Measurements from ENCODE around the gene WSB1.
A peak's percentile ranks its signal among the peaks of the same experiment; 100 is the strongest.
"Not testable (repeated sequence)": the region's sequence is repeated elsewhere in the genome, so short reads cannot be mapped to it uniquely, and the experiment has no call there.

Gene WSB1, protein sequence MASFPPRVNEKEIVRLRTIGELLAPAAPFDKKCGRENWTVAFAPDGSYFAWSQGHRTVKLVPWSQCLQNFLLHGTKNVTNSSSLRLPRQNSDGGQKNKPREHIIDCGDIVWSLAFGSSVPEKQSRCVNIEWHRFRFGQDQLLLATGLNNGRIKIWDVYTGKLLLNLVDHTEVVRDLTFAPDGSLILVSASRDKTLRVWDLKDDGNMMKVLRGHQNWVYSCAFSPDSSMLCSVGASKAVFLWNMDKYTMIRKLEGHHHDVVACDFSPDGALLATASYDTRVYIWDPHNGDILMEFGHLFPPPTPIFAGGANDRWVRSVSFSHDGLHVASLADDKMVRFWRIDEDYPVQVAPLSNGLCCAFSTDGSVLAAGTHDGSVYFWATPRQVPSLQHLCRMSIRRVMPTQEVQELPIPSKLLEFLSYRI

DNA sequence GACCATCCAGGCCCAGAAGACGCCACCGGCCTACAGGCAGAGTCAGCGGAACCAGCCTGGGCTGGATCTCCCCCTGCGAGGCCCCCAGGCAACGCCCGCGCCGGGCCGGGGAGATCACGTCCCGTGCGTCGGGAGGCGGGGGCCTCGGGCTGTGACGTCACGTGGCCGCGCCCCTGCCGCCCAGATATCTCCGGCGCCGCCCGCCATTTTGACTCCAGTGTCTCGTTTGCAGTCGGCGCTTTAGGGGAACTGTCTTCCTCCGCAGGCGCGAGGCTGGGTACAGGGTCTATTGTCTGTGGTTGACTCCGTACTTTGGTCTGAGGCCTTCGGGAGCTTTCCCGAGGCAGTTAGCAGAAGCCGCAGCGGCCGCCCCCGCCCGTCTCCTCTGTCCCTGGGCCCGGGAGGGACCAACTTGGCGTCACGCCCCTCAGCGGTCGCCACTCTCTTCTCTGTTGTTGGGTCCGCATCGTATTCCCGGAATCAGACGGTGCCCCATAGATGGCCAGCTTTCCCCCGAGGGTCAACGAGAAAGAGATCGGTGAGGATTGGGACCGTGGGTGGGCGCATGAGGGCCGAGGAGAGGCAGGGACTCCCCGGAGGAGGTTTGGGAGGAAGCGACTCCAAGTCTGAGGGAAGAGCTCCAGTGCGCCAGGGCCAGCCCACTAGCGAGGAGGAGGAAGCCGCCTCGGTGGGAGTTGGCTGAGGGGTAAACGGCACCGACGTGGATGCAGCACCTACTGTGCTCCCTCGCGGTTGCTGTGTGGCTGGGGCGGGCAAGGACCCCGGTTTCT lies at the start of gene WSB1:
TSS of gene WSB1 (plus strand) at position 217 of the 791 bp plus-strand sequence. CDS start at position 499, 282 bp downstream.
- DNase-seq, result peak; percentile 90

DNA sequence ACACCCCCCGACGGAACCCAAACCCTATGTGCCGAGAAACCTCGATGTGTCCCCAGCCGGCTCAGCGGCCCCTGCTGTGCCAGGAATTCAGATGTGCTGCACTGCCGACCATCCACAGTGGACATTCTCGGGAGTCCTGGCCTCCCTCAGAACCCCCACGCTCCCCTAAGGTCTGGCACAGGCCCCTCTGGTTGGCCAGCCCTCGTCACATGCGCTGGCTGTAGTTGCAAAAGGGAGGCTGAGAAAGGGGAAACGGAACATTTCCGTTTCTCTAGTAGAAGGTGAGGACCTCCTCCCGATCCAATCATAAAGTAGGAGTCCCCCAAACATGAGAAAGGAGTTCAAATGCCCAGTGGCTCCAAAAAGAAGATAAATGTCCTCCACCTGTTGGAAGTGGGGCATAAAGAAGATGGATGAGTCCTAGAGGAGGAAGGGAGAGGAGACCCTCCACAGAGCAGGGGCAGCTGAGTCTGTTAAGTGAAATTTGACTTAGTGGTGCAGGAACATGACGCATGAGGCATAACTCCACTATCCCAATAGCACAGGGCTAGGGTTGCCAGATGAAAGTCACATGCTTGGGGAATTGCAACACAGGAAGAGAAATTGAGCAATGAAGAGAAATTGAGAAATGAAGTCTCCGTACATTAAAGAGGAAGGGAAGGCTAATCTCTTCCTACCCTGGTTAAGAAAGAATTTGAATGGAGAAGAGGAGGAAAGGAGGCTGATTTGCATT lies 49.3 kb upstream of the WSB1 start:
- DNase-seq, result peak; percentile 49

DNA sequence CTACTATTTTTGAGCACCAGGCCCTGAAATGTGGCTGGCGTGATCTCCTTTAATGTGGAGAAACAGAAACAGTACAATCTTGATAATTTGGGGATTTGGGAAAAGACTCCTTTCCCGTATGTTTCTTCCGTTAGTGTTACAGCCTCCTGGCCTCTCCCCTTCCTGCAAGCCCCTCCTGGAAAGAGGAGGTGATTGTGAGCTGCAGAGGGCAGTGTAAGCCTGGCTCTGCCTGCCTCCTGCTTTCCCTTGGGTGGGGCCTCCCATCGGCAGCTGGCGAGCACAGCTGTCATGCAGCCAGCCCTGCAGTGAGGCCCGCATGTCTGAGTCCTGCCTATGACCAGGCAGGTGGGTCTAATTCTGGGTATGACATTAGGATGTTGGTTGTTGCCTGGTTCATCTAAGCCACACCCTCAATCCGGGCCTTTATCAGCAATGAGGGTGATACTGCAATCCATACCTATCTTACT lies 48.7 kb upstream of the WSB1 start:
- peak; percentile 82 for DNase-seq

- DNase-seq, result no peak
Observed at GRCh38 chr17:27246537-27246936, 47.4 kb upstream of the WSB1 start.

GRCh38 chr17:27247071-27247957 lies 46.6 kb upstream of the WSB1 start:
- DNase-seq, result peak; percentile 22

DNA sequence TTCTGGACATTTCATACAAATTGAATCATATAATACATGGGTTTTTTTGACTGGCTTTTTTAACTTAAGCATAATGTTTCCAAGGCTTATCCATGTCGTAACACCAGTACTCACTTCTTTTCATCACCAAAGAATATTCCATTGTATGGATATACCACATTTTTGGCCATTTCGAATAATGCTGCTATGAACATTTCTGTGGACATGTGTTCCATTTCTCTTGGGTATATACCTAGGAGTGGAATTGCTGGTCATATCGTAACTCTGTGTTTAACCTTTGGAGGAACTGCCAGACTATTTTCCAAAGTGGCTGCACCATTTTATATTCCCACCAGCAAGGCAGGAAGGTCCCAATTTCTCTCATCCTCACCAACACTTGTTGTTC lies 46.0 kb upstream of the WSB1 start:
- no peak for DNase-seq

DNA sequence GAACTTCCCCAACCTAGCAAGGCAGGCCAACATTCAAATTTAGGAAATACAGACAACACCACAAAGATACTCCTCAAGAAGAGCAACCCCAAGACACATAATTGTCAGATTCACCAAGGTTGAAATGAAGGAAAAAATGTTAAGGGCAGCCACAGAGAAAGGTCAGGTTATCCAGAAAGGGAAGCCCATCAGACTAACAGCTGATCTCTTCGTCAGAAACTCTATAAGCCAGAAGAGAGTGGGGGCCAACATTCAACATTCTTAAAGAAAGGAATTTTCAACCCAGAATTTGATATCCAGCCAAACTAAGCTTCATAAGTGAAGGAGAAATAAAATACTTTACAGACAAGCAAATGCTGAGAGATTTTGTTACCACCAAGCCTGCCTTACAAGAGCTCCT lies 43.1 kb upstream of the WSB1 start:
- not testable (repeated sequence) for DNase-seq

- DNase-seq, result not testable (repeated sequence)
Observed at GRCh38 chr17:27254802-27255201, 39.1 kb upstream of the WSB1 start.

GRCh38 chr17:27256225-27257030 lies 37.5 kb upstream of the WSB1 start:
- no peak for DNase-seq

GRCh38 chr17:27257031-27257357 lies 36.9 kb upstream of the WSB1 start:
- no peak for DNase-seq

DNA sequence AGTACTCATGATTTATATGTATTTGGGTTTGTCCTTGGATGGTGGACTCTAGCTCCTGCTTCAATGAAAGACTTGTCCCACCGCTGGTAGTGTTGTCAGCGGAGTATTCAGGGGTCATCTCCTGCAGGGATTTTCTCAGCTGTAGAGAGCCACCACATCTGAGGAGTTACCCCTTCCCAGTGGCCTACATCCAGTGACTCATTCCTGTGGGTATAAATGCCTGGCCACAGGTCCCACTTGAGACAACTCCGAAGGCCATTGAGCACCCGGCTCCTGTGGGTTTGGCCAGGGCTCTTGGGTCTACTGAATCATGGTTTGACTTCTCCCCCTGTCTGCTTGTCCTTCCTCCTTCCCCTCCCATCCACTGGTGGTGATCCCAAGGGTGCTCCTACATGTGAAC lies 34.6 kb upstream of the WSB1 start:
- DNase-seq, result no peak

GRCh38 chr17:27263386-27263785 lies 30.5 kb upstream of the WSB1 start:
- no peak for DNase-seq

- DNase-seq, result no peak
Observed at GRCh38 chr17:27264068-27264812, 29.7 kb upstream of the WSB1 start.

GRCh38 chr17:27265333-27265732 lies 28.6 kb upstream of the WSB1 start:
- DNase-seq, result no peak

DNA sequence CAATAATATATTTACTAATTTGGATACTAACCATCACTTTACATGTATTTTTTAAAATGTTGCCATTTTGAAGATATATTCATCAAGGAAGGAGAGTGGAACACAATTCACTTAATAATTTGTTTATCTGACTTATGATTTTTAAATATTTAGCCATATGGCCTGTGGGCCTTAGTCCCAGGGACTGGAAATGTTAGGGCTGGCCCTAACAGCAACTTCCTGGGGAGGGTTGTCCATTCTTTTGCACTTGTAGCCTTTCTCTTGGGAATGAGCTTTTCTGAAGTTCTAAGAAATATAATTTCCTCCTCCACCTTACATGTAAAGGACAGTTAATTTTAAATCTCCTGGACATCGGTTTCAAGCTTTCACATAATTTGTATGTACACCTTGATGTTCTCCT lies 27.7 kb upstream of the WSB1 start:
- no peak for DNase-seq

- DNase-seq, result no peak
Observed at GRCh38 chr17:27268394-27269085, 25.4 kb upstream of the WSB1 start.

DNA sequence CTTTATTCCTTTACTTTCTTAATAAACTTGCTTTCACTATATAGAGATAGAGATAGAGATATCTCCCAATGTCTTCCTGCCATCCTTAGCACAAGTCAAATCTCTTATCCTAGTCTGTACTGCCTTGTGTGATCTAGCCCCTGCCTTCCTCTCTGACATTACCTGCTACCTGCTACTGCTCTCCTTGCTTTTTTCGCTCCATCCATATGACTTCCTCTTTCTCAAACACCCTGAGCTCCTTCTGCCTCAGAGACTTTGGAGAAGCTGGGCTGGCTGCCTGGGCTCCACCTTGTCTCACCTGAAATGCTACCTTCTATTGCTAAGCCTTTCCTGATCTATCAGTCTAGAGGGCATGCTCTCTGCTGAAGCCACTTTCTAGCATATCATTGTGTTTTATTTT lies 24.7 kb upstream of the WSB1 start:
- no peak for DNase-seq

DNA sequence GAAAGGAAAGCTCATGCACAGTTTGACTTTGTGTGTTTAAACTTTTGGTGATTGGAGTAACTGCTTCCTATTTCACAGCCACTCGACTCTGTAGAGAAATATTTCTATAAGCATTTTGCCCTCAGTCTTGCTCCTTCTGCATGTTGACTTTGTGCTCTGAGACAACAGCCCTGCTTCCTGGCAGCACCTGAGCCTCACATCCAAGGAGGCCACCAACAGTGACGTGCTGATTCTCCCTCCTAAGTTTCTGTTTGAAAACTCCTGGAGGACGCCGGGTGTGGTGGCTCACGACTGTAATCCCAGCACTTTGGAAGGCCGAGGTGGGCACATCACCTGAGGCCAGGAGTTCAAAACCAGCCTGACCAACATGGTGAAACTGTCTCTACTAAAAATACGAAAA lies 23.9 kb upstream of the WSB1 start:
- DNase-seq, result no peak

DNA sequence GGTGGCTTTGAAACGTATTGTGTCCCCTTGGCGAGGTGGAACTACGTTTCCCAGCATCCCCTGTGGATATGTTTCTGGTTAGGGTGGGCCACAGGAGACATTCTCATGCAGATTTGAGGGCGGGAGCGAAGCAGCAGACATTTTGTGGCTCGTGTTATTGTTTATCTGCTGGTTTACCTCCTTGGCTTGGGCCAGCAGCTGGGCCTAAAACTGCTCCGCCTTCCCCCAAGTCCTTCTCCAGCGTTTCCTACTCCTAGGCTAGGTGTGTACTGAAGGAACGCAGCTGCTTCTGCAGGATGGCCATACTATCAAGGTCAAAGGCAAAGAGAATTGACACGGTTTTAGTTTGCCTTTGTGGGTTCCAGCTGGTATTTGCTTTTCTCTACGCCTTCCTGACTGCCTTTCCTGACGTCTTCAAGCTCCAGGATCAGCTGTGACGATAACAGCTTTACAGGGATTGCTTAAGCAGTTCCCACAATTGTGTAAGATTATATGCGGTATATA lies 17.2 kb upstream of the WSB1 start:
- no peak for DNase-seq

DNA sequence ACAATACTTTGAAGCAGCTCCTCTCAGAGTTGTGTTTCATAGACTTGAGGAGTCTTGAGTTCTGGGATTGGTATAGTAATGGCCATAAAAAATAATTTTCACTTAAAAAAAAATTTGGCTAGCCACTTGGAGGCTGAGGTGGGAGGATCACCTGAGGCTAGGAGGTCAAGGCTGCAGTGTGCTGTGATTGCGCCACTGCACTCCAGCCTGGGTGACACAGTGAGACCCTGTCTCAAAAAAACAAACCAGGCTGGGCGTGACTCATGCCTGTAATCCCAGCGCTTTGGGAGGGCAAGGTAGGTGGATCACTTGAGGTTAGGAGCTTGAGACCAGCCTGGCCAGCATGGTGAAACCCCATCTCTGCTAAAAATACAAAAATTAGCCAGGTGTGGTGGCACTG lies 14.8 kb upstream of the WSB1 start:
- not testable (repeated sequence) for DNase-seq

All from NCI-H1694 treated with DMSO at 0.1 percent for 48 hours (cell line).